HEK293 (cell line): ENCODE data around the gene SLC30A7.

Source experiments
- CTCF ChIA-PET: fragments of 350-600 bp; formaldehyde crosslinking; extraction: SDS; loops from one replicate; lab custom pipeline; 2021; ENCODE audit warnings: antibody characterized with exemption; lab: Yijun Ruan, JAX
- POLR2A ChIA-PET: fragments of 300-600 bp; formaldehyde crosslinking; extraction: SDS; loops from one replicate; lab custom pipeline; 2020; ENCODE audit warnings: antibody characterized with exemption, inconsistent platforms; lab: Yijun Ruan, JAX
- H3K27ac ChIP-seq: fragments of 200-500 bp; sonication (Bioruptor generic); 2 replicates; pipeline ENCODE4 v1.5.1; 2014; ENCODE audit warnings: low read depth, low read length, control low read depth, inconsistent platforms; ENCODE audit errors: extremely low read depth
- H3K36me3 ChIP-seq, 2 experiments: fragments of 200-500 bp in 1 of 2; sonication (Bioruptor generic) in 1 of 2; 1 replicate in 1 of 2; 2 replicates in 1 of 2; pipeline ENCODE4 v1.5.1; 2014 to 2017; ENCODE audit warnings: inconsistent platforms in 2 of 2, low read length in 2 of 2; ENCODE audit not compliant: control insufficient read depth in 2 of 2, insufficient read depth in 1 of 2
- H3K4me1 ChIP-seq: fragments of 200-500 bp; sonication (Bioruptor generic); 2 replicates; pipeline ENCODE4 v1.5.1; 2014; ENCODE audit warnings: mild to moderate bottlenecking, low read length, inconsistent platforms; ENCODE audit not compliant: control insufficient read depth, insufficient read depth
- H3K4me3 ChIP-seq: 2 replicates; pipeline ENCODE4 v1.5.1; 2011; ENCODE audit warnings: low read depth, mild to moderate bottlenecking, control low read depth, low read length, moderate library complexity
- H3K9me3 ChIP-seq: fragments of 200-500 bp; sonication (Bioruptor generic); 2 replicates; pipeline ENCODE4 v1.5.1; 2014; ENCODE audit warnings: low read depth, low read length, inconsistent platforms; ENCODE audit not compliant: control insufficient read depth, insufficient read depth
- AEBP2 ChIP-seq: fragments of 450-650 bp; formaldehyde crosslinking; IDR thresholded peaks from 2 replicates; pipeline ENCODE4 v1.5.1; 2016; ENCODE audit warnings: missing biosample characterization, missing genetic modification characterization, borderline replicate concordance
- CTCF ChIP-seq: fragments of 450-650 bp; formaldehyde crosslinking; IDR thresholded peaks from 2 replicates; pipeline ENCODE4 v1.5.1; 2016; ENCODE audit warnings: missing biosample characterization, missing genetic modification characterization
- HOXC10 ChIP-seq: sonication (generic); formaldehyde crosslinking; IDR thresholded peaks from 2 replicates; pipeline ENCODE4 v1.8.1; 2023; ENCODE audit warnings: mild to moderate bottlenecking, missing genetic modification reagents
- INSM2 ChIP-seq: fragments of 450-650 bp; formaldehyde crosslinking; IDR thresholded peaks from 2 replicates; pipeline ENCODE4 v1.5.1; 2016; ENCODE audit warnings: missing biosample characterization, missing genetic modification characterization
- KLF1 ChIP-seq: fragments of 450-650 bp; formaldehyde crosslinking; IDR thresholded peaks from 2 replicates; pipeline ENCODE4 v1.5.1; 2016; ENCODE audit warnings: missing biosample characterization, missing genetic modification characterization
- KLF9 ChIP-seq: fragments of 450-650 bp; formaldehyde crosslinking; IDR thresholded peaks from 2 replicates; pipeline ENCODE4 v1.5.1; 2016; ENCODE audit warnings: missing biosample characterization, missing genetic modification characterization, low read depth
- MYNN ChIP-seq: fragments of 450-650 bp; formaldehyde crosslinking; IDR thresholded peaks from 2 replicates; pipeline ENCODE4 v1.5.1; 2016; ENCODE audit warnings: missing biosample characterization, missing genetic modification characterization, borderline replicate concordance
- ZFP37 ChIP-seq: fragments of 450-650 bp; formaldehyde crosslinking; IDR thresholded peaks from 2 replicates; pipeline ENCODE4 v1.5.1; 2016; ENCODE audit warnings: missing biosample characterization, missing genetic modification characterization
- ZNF10 ChIP-seq: fragments of 450-650 bp; formaldehyde crosslinking; IDR thresholded peaks from 2 replicates; pipeline ENCODE4 v1.5.1; 2017; ENCODE audit warnings: missing biosample characterization, missing genetic modification characterization
- ZNF114 ChIP-seq: fragments of 450-650 bp; formaldehyde crosslinking; IDR thresholded peaks from 2 replicates; pipeline ENCODE4 v1.5.0; 2017; ENCODE audit warnings: missing biosample characterization, missing genetic modification characterization
- ZNF121 ChIP-seq: fragments of 450-650 bp; formaldehyde crosslinking; IDR thresholded peaks from 2 replicates; pipeline ENCODE4 v1.5.1; 2016; ENCODE audit warnings: missing biosample characterization, missing genetic modification characterization
- ZNF132 ChIP-seq: fragments of 450-650 bp; formaldehyde crosslinking; IDR thresholded peaks from 2 replicates; pipeline ENCODE4 v1.5.1; 2017; ENCODE audit warnings: missing biosample characterization, missing genetic modification characterization, borderline replicate concordance
- ZNF155 ChIP-seq: fragments of 450-650 bp; formaldehyde crosslinking; IDR thresholded peaks from 2 replicates; pipeline ENCODE4 v1.5.1; 2016; ENCODE audit warnings: missing biosample characterization, missing genetic modification characterization
- ZNF26 ChIP-seq: fragments of 450-650 bp; formaldehyde crosslinking; IDR thresholded peaks from 2 replicates; pipeline ENCODE4 v1.5.1; 2016; ENCODE audit warnings: missing biosample characterization, missing genetic modification characterization
- ZNF350 ChIP-seq: fragments of 450-650 bp; formaldehyde crosslinking; IDR thresholded peaks from 2 replicates; pipeline ENCODE4 v1.5.0; 2017; ENCODE audit warnings: missing biosample characterization, mild to moderate bottlenecking, missing genetic modification characterization
- ZNF404 ChIP-seq: fragments of 450-650 bp; formaldehyde crosslinking; IDR thresholded peaks from 2 replicates; pipeline ENCODE4 v1.5.1; 2017; ENCODE audit warnings: missing biosample characterization, missing genetic modification characterization
- ZNF529 ChIP-seq: fragments of 450-650 bp; formaldehyde crosslinking; IDR thresholded peaks from 2 replicates; pipeline ENCODE4 v1.5.1; 2017; ENCODE audit warnings: missing genetic modification characterization, missing biosample characterization; ENCODE audit not compliant: insufficient replicate concordance
- ZNF585B ChIP-seq: fragments of 450-650 bp; formaldehyde crosslinking; IDR thresholded peaks from 2 replicates; pipeline ENCODE4 v1.5.1; 2016; ENCODE audit warnings: missing biosample characterization, missing genetic modification characterization
- ZNF623 ChIP-seq: fragments of 450-650 bp; formaldehyde crosslinking; IDR thresholded peaks from 2 replicates; pipeline ENCODE4 v1.5.1; 2016; ENCODE audit warnings: missing biosample characterization, missing genetic modification characterization
- ZNF660 ChIP-seq: fragments of 450-650 bp; IDR thresholded peaks from 2 replicates; pipeline ENCODE4 v1.5.1; 2018; ENCODE audit warnings: missing biosample characterization, mild to moderate bottlenecking, missing genetic modification characterization
- ZSCAN23 ChIP-seq: fragments of 450-650 bp; formaldehyde crosslinking; IDR thresholded peaks from 2 replicates; pipeline ENCODE4 v1.5.1; 2016; ENCODE audit warnings: missing biosample characterization, missing genetic modification characterization

SLC30A7 gene

GRCh38 chr1:101005183-101005582 lies 109.3 kb downstream of the SLC30A7 start:
- peaks cover 3 to 31% of the 10 kb centered on the region in 2 experiments; a peak in 2 of 3 replicates for H3K36me3 ChIP-seq
- ChIA-PET CTCF (interaction anchor here (1.0 kb wide), 1 partner anchor 131 kb away, joined by 3 read pairs; no protein-coding TSS in a partner anchor), POLR2A (no interaction called here)
- H3K4me1 ChIP-seq, result peaks cover 8% of the 10 kb centered on the region
- no peaks in the 10 kb centered on the region for H3K9me3 ChIP-seq
- TF ChIP-seq ZNF26 (tag by site-specific recombination) (no peak), ZNF114 (no peak)
- TF ChIP-seq, all 188 proteins: peak for 0
- Histone ChIP-seq H3K4me3 (no peak overlapping the region), H3K27ac (no peak overlapping the region)

GRCh38 chr1:101005871-101006270 lies 110.0 kb downstream of the SLC30A7 start:
- no peak overlapping the region for H3K27ac ChIP-seq
- H3K36me3 ChIP-seq, result peaks cover 2 to 31% of the 10 kb centered on the region in 2 experiments; a peak in 2 of 3 replicates
- no peak overlapping the region for H3K4me3 ChIP-seq
- no peaks in the 10 kb centered on the region for H3K9me3 ChIP-seq
- peaks cover 8% of the 10 kb centered on the region for H3K4me1 ChIP-seq
- TF ChIP-seq INSM2, result no peak
- TF ChIP-seq KLF1 (tag by site-specific recombination), result no peak
- TF ChIP-seq ZNF529, result no peak
- TF ChIP-seq HOXC10 (CRISPR knock-in tag), result no peak
- no peak for TF ChIP-seq ZNF155 (tag by site-specific recombination)
- no peak for TF ChIP-seq ZNF660
- TF ChIP-seq MYNN, result no peak
- no peak for TF ChIP-seq CTCF (tag by site-specific recombination)
- TF ChIP-seq ZNF121, result no peak
- no peak for TF ChIP-seq AEBP2 (tag by site-specific recombination)
- TF ChIP-seq ZNF404 (tag by site-specific recombination), result no peak
- TF ChIP-seq ZNF132, result no peak
- no peak for TF ChIP-seq ZFP37
- TF ChIP-seq ZNF10 (tag by site-specific recombination), result no peak
- TF ChIP-seq ZNF623 (tag by site-specific recombination), result no peak
- TF ChIP-seq ZNF585B (tag by site-specific recombination), result no peak
- no peak for TF ChIP-seq ZNF350 (tag by site-specific recombination)
- no peak for TF ChIP-seq ZSCAN23 (tag by site-specific recombination)
- no peak for TF ChIP-seq KLF9 (tag by site-specific recombination)
- ChIA-PET CTCF (interaction anchor here (0.7 kb wide), 1 partner anchor 283 kb away, joined by 5 read pairs; no protein-coding TSS in a partner anchor), POLR2A (no interaction called here)
